ENCODE data around the gene TLE6.
"Not testable (repeated sequence)": the region's sequence is repeated elsewhere in the genome, so short reads cannot be mapped to it uniquely, and the experiment has no call there.

The TLE6 gene

GRCh38 chr19:3031607-3031867 is 54.2 kb downstream of the TLE6 start:
- no peak for DNase-seq (ENCODE audit: extremely low read depth, low read depth)
- TF ChIP-seq CTCF (IDR thresholded peaks at IDR 0.05; ENCODE audit: low read depth, low read length) = no peak

DNA sequence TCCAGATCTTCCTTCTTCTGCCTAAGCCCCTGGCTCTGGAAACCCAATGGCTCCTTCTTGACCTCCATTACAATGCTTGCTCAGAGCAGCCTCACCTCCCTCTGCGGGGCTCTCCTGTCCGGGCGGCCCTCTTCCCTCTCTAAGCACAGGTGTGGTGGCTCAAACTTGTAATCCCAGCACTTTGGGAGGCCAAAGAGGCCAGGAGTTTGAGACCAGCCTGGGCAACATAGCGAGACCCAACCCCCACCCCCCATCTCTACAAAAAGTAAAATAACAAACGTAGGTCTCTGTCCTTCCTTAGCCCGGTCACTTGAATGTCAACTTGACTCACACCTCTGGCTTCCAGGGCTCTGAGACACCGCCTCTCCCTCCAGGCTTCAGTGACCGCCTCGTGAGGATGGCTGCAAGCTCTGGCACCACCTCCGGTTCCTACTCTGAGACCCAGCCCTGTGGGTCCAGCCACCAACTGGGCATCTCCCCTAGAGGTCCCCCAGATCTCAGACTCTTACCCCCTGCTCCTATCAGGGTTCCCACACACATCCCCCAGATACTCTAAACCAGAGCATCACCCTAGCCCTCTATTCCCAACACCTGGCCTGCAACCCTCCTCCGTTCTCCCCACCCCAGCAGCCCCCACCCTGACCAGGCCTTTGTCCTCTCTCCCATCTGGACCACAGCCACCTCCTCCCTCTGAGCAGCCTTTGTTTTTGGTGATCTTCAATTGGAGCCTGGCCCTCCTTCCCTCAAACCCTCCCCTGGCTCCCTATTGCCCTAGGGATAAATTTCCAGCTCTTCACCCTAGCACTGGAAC is 56.4 kb downstream of the TLE6 start:
- DNase-seq (ENCODE audit: extremely low read depth, low read depth) = no peak
- no peak for TF ChIP-seq CTCF (IDR thresholded peaks at IDR 0.05; ENCODE audit: low read depth, low read length)

GRCh38 chr19:3034406-3034655 is 57.0 kb downstream of the TLE6 start:
- no peak for DNase-seq (ENCODE audit: extremely low read depth, low read depth)
- no peak for TF ChIP-seq CTCF (IDR thresholded peaks at IDR 0.05; ENCODE audit: low read depth, low read length)

DNA sequence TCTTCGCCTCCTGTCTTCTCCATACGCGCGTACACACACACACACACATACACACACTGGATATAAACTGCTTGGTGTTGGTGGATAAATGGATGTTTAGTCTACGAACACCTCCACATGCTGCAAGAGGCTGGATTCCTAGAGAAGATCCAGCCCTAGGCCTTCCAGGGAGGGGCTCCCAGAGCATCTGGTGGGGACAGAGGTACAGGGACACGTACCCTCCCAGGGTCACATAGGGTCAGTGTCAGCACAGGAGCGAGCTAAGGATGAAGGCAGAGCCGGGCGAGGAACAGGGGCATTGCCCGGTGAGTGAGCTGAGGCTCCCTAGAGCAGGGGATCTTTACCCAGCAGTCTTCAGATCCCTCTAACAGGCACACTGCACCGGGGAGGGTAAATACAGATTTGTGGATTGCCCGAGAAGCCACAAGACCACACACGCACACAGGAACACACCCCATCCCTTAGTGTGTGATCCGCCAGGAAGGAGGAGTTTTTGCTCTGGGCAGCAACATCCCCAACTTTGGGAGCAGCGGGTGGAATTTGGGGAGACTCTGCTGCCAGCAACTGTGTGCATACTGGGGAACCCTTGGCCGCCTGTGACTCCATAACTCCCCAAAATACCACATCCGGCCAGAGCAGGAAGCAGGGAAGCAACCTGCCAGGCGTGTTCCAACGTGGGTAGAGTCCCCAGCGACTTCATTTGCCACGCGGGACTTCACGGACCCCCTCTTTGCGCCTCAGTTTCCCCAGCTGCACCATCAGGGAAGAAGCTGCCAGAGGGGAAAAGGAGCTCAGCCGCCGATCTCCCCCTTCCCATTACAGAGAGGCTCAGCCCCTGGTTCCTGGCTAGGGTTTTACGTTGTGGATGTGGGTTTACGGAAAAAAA is 57.5 kb downstream of the TLE6 start:
- no peak for DNase-seq (ENCODE audit: extremely low read depth, low read depth)
- TF ChIP-seq CTCF (IDR thresholded peaks at IDR 0.05; ENCODE audit: low read depth, low read length) = no peak

DNA sequence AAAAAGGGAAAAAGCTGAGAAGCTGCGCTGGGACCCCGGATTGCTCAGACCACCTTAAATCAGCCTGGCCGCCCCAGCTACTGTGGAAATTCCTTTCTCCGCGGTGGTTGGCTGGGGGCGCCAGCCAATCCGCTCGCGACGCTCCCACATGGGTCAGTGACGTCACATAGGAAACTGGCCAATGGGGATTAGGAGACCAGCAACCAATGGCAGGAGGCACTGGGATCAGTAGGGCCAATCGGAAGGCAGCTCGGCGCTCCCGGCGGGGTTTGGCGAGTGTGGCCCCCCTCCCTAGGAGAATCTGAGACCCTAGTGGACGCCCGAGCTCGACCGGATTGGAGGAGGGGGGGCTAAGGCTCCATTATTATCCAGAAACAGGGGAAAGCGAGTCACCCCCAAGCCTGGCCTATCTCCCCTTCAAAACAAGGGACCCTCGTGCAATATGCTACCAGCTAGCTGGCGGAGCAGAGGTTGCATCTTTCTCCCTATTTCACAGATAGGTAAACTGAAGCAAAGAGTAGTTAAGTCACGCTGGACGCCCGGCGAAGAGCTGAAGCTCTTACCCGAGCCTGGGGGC is 58.3 kb downstream of the TLE6 start:
- TF ChIP-seq CTCF (IDR thresholded peaks at IDR 0.05; ENCODE audit: low read depth, low read length) = no peak
- DNase-seq (ENCODE audit: extremely low read depth, low read depth) = peak; percentile 98

DNA sequence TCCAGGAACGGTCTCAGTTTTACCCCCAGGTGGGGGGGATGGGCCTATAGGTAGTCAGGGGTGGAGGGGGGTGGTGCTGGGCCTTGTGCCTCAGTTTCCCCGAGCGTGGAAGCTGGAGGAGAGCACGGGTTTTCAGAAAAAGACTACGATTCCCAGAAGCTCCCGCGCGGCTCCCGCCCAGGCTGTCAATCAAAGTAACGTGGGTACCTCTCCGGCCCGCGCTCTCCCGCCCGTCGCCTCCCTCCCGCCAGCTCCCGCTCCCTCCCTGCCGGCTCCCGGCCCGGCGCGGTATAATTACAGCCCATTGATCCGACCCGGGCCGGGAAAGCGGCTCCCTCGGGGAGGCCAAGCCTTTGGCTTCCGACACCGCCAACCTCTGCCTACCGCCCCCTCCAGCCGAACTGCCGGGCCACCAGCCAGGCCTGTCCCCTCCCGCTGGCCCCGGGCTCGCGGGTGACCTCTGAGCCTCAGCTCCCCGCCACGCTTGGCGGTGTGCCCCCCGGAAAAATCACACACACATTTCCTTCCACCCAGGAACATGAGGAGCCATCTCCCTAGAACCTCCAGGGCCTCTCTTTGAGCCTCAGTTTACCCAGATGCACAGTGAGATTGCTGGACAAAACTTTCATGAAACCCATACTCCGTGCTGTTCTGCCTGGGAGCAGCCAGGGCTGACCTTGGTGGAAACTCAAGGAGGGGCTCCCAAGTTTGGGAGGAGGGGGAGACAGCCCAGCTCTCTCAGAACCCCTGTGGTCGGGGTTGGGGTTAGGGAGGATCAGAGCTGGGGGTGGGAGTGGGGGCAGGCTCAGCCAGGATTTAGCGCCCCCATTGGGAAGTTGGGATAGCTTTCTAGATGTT is 59.0 kb downstream of the TLE6 start:
- peak; percentile 8 for TF ChIP-seq CTCF (IDR thresholded peaks at IDR 0.05; ENCODE audit: low read depth, low read length)
- DNase-seq (ENCODE audit: extremely low read depth, low read depth) = peak; percentile 73

DNA sequence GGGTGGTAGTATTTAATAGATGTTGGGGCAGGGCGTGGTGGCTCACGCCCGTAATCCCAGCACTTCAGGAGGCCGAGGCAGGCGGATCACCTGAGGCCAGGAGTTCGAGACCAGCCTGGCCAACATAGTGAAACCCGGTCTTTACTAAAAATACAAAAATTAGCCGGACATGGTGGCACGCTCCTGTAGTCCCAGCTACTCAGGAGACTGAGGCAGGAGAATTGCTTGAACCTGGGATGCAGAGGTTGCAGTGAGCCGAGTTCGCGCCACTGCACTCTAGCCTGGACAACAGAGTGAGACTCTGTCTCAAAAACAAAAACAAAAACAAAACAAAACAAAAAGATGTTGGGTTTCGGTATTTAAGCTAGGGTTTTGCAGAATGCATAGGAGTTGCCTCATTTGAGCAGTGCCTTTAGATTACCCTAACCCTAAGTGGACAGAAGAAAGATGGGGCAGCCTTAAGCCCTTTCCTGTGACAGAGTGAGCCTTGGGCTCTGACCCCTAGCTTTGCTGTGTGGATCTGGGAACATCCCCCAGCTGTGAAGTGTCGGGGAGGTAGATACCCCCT is 59.7 kb downstream of the TLE6 start:
- DNase-seq (ENCODE audit: extremely low read depth, low read depth) = not testable (repeated sequence)
